SK-N-SH (cell line): Measurements from ENCODE around the gene GHDC. TPM values are rescaled to one million over a fixed set of nuclear protein-coding genes. Genes with fewer than 3 reads are reported as not detected.

Experiments used
- CTCF ChIA-PET: fragments of 300-600, 350-600 bp; formaldehyde crosslinking; extraction: SDS; loops from one replicate; lab custom pipeline; 2021; lab: Yijun Ruan, JAX
- POLR2A ChIA-PET: fragments of 350-600 bp; sonication (Branson Sonifier 250); formaldehyde crosslinking; extraction: SDS; loops from one replicate; lab custom pipeline; 2020; ENCODE audit warnings: antibody characterized with exemption, inconsistent platforms; lab: Yijun Ruan, JAX
- DNase-seq: peaks from one replicate; pipeline ENCODE4 v3.0.0; 2012
- H2AFZ ChIP-seq: fragments of 200-600 bp; sonication (generic); 2 replicates; pipeline ENCODE4 v1.8.1; 2016; ENCODE audit warnings: antibody characterized with exemption, mild to moderate bottlenecking, low read depth
- H3F3A ChIP-seq: fragments of 200-600 bp; sonication (generic); replicated peaks from 2 replicates; pipeline ENCODE3; 2016; ENCODE audit warnings: antibody characterized with exemption, mild to moderate bottlenecking; ENCODE audit not compliant: insufficient read depth
- H3K27ac ChIP-seq, 2 experiments: fragments of 200-500 bp in 1 of 2; fragments of 200-600 bp in 1 of 2; sonication (Bioruptor generic) in 1 of 2; sonication (generic), shearing (Covaris generic) in 1 of 2; 2 replicates each; pipeline versions ENCODE4 v1.5.1 to v1.6.1; 2014 to 2016; ENCODE audit warnings: low read depth in 2 of 2, inconsistent platforms in 1 of 2, low read length in 1 of 2, mild to moderate bottlenecking in 1 of 2, mixed read lengths in 1 of 2
- H3K27me3 ChIP-seq: fragments of 200-600 bp; sonication (generic), shearing (Covaris generic); 2 replicates; pipeline ENCODE4 v1.6.1; 2016; ENCODE audit warnings: mixed run types; ENCODE audit not compliant: insufficient read depth
- H3K36me3 ChIP-seq, 2 experiments: fragments of 200-500 bp in 1 of 2; fragments of 200-600 bp in 1 of 2; sonication (Bioruptor generic) in 1 of 2; sonication (generic) in 1 of 2; replicated peaks in 1 of 2; 2 replicates each; pipeline versions ENCODE3 to v1.5.1; 2014 to 2016; ENCODE audit warnings: low read length in 1 of 2, mild to moderate bottlenecking in 1 of 2; ENCODE audit not compliant: insufficient read depth in 2 of 2, control insufficient read depth in 1 of 2
- H3K4me1 ChIP-seq, 2 experiments: fragments of 200-500 bp in 1 of 2; fragments of 200-600 bp in 1 of 2; sonication (Bioruptor generic) in 1 of 2; sonication (generic), shearing (Covaris generic) in 1 of 2; 2 replicates each; pipeline versions ENCODE4 v1.5.1 to v1.6.1; 2014 to 2016; ENCODE audit warnings: low read depth in 1 of 2, low read length in 1 of 2, mixed run types in 1 of 2; ENCODE audit not compliant: insufficient read depth in 2 of 2, control insufficient read depth in 1 of 2
- H3K4me2 ChIP-seq: fragments of 200-600 bp; sonication (generic), shearing (Covaris generic); 2 replicates; pipeline ENCODE4 v1.6.1; 2017; ENCODE audit warnings: mixed run types
- H3K4me3 ChIP-seq, 2 experiments: fragments of 200-500 bp in 1 of 2; fragments of 200-600 bp in 1 of 2; sonication (Bioruptor generic) in 1 of 2; sonication (generic), shearing (Covaris generic) in 1 of 2; 2 replicates each; pipeline versions ENCODE4 v1.5.1 to v1.8.1; 2014 to 2016; ENCODE audit warnings: low read depth in 2 of 2, inconsistent platforms in 1 of 2, low read length in 1 of 2, mild to moderate bottlenecking in 1 of 2, mixed read lengths in 1 of 2, moderate library complexity in 1 of 2
- H3K79me2 ChIP-seq: fragments of 200-600 bp; sonication (generic); 2 replicates; pipeline ENCODE4 v1.8.1; 2017; ENCODE audit warnings: mild to moderate bottlenecking; ENCODE audit not compliant: insufficient read depth
- H3K9ac ChIP-seq: fragments of 200-600 bp; sonication (generic); 2 replicates; pipeline ENCODE4 v1.6.1; 2017; ENCODE audit warnings: mixed run types
- H3K9me2 ChIP-seq: fragments of 200-600 bp; sonication (generic); 2 replicates; pipeline ENCODE4 v1.6.1; 2017; ENCODE audit warnings: mixed run types
- H3K9me3 ChIP-seq: fragments of 200-600 bp; sonication (generic); 2 replicates; pipeline ENCODE4 v1.6.1; 2017; ENCODE audit warnings: mixed run types, mild to moderate bottlenecking, moderate library complexity
- H4K20me1 ChIP-seq: fragments of 200-600 bp; sonication (generic); 2 replicates; pipeline ENCODE4 v1.6.1; 2017; ENCODE audit warnings: mild to moderate bottlenecking, mixed run types; ENCODE audit not compliant: insufficient read depth
- CHD2 ChIP-seq: fragments of 150-350 bp; IDR thresholded peaks from 2 replicates; pipeline ENCODE4 v1.6.1; 2018; ENCODE audit warnings: low read length; ENCODE audit not compliant: partially characterized antibody
- EP300 ChIP-seq, 2 experiments: IDR thresholded peaks; 2 replicates each; pipeline versions ENCODE4 v1.4.0 to v1.6.1; 2012; ENCODE audit warnings: borderline replicate concordance in 1 of 2, low read depth in 1 of 2, low read length in 1 of 2
- FOXJ3 ChIP-seq: sonication (generic); formaldehyde crosslinking; IDR thresholded peaks from 2 replicates; pipeline ENCODE4 v1.5.1; 2020; ENCODE audit warnings: mild to moderate bottlenecking, missing genetic modification reagents
- MEF2A ChIP-seq: IDR thresholded peaks from 2 replicates; pipeline ENCODE4 v1.4.0; 2012; ENCODE audit warnings: low read depth, borderline replicate concordance
- MXI1 ChIP-seq: IDR thresholded peaks from 2 replicates; pipeline ENCODE4 v1.6.1; 2012; ENCODE audit warnings: mild to moderate bottlenecking, low read depth, low read length, improper control_type of control experiment
- NFIC ChIP-seq: IDR thresholded peaks from 2 replicates; pipeline ENCODE4 v1.4.0; 2012; ENCODE audit warnings: borderline replicate concordance
- NRF1 ChIP-seq: IDR thresholded peaks from 2 replicates; pipeline ENCODE4 v1.6.1; 2012; ENCODE audit warnings: low read depth, mild to moderate bottlenecking, low read length
- POLR2AphosphoS5 ChIP-seq: IDR thresholded peaks from 2 replicates; pipeline ENCODE4 v1.6.1; 2012; ENCODE audit warnings: low read depth, low read length
- RCOR1 ChIP-seq: fragments of 150-350 bp; IDR thresholded peaks from 2 replicates; pipeline ENCODE4 v1.6.1; 2017; ENCODE audit warnings: antibody characterized with exemption, low read length
- RFX5 ChIP-seq: IDR thresholded peaks from 2 replicates; pipeline ENCODE4 v1.6.1; 2012; ENCODE audit warnings: mild to moderate bottlenecking, improper control_type of control experiment, low read length
- SIN3A ChIP-seq: IDR thresholded peaks from 2 replicates; pipeline ENCODE4 v1.6.1; 2012; ENCODE audit warnings: low read depth, mild to moderate bottlenecking, low read length, moderate library complexity, borderline replicate concordance
- TAF1 ChIP-seq: IDR thresholded peaks from 2 replicates; pipeline ENCODE4 v1.6.1; 2012; ENCODE audit warnings: low read depth, mild to moderate bottlenecking, low read length, moderate library complexity, borderline replicate concordance
- TEAD4 ChIP-seq: IDR thresholded peaks from 2 replicates; pipeline ENCODE4 v1.4.0; 2012; ENCODE audit warnings: mild to moderate bottlenecking, borderline replicate concordance; ENCODE audit not compliant: insufficient read depth
- USF2 ChIP-seq: fragments of 150-350 bp; IDR thresholded peaks from 2 replicates; pipeline ENCODE4 v1.6.1; 2017; ENCODE audit warnings: antibody characterized with exemption, low read length, low read depth, borderline replicate concordance
- YY1 ChIP-seq: IDR thresholded peaks from 2 replicates; pipeline ENCODE4 v1.4.0; 2012; ENCODE audit warnings: low read depth, mild to moderate bottlenecking
- ZBTB33 ChIP-seq: IDR thresholded peaks from 2 replicates; pipeline ENCODE4 v1.4.0; 2012; ENCODE audit warnings: low read depth, borderline replicate concordance
- WGBS: methylation state at CpG from one replicate; pipeline ENCODE4 v1.1.6; 2017; ENCODE audit warnings: low lambda C conversion rate; 5-methylcytosine and 5-hydroxymethylcytosine counted together
- polyA plus RNA-seq, 3 experiments: library from polyadenylated mRNA; depleted of rRNA; stranded (reverse); fragments of >200 nt; gene quantifications; 2 replicates each; pipeline ENCODE4 v1.2.3, GENCODE V29; 2012
- TF ChIP-seq, protein P1 (sequence below): IDR thresholded peaks from 2 replicates; pipeline ENCODE4; 2012
- TF ChIP-seq, protein P2 (sequence below): fragments of 200-600 bp; sonication (generic); IDR thresholded peaks from 2 replicates; pipeline ENCODE4 v1.6.1; 2017; ENCODE audit warnings: antibody characterized with exemption, mild to moderate bottlenecking, moderate library complexity

The GHDC gene
- polyA plus RNA-seq, 1 of the 3 experiments (the other 2 are of a cell fraction) = 15.8 TPM

- H3F3A ChIP-seq = no peaks in the 10 kb centered on the region
- ChIA-PET POLR2A (interaction anchor here (0.5 kb wide), 1 partner anchor 9 kb away, joined by 3 read pairs; no protein-coding TSS in a partner anchor), CTCF (interaction anchor here (1.4 kb wide), 1 partner anchor 15 kb away, joined by 3 read pairs; no protein-coding TSS in a partner anchor)
- no peak for DNase-seq
- 88% methylated on average over 16 of the region's 19 CpGs for WGBS
- H3K36me3 ChIP-seq = no peaks in the 10 kb centered on the region
- no peaks in the 10 kb centered on the region for H3K27me3 ChIP-seq
- no peaks in the 10 kb centered on the region for H3K9me2 ChIP-seq
- H3K4me1 ChIP-seq = peaks cover 0 to 4% of the 10 kb centered on the region in 2 experiments; a peak in 1 of 4 replicates
- no peaks in the 10 kb centered on the region for H4K20me1 ChIP-seq
- H2AFZ ChIP-seq = no peak overlapping the region
- H3K4me3 ChIP-seq = no peak overlapping the region
- TF ChIP-seq MXI1 (no peak), NFIC (no peak), RCOR1 (no peak), ZBTB33 (no peak), RFX5 (no peak), EP300 (IDR thresholded peaks at IDR 0.05; ENCODE audit: borderline replicate concordance in 1 of 2, low read depth in 1 of 2, low read length in 1 of 2) (no peak), SIN3A (no peak), POLR2AphosphoS5 (no peak), NRF1 (no peak), TEAD4 (no peak)
- no peak overlapping the region for H3K27ac ChIP-seq
- H3K9ac ChIP-seq = no peak overlapping the region
- no peak overlapping the region for H3K4me2 ChIP-seq
- no peaks in the 10 kb centered on the region for H3K79me2 ChIP-seq
- no peaks in the 10 kb centered on the region for H3K9me3 ChIP-seq
Observed at GRCh38 chr17:42166196-42166763, 28.0 kb downstream of the GHDC start.

GRCh38 chr17:42165751-42166150 is 28.5 kb downstream of the GHDC start:
- Histone ChIP-seq H3K9ac (no peak overlapping the region), H3K9me2 (no peaks in the 10 kb centered on the region), H3F3A (no peaks in the 10 kb centered on the region), H2AFZ (no peak overlapping the region), H3K4me2 (no peak overlapping the region), H3K9me3 (no peaks in the 10 kb centered on the region), H3K4me1 (peaks cover 0 to 4% of the 10 kb centered on the region in 2 experiments; a peak in 1 of 4 replicates), H3K27ac (no peak overlapping the region), H3K27me3 (no peaks in the 10 kb centered on the region), H4K20me1 (no peaks in the 10 kb centered on the region), H3K79me2 (no peaks in the 10 kb centered on the region), H3K36me3 (no peaks in the 10 kb centered on the region), H3K4me3 (no peak overlapping the region)
- DNase-seq = no peak
- ChIA-PET POLR2A (interaction anchor here (0.5 kb wide), 1 partner anchor 9 kb away, joined by 3 read pairs; no protein-coding TSS in a partner anchor), CTCF (interaction anchor here (0.8 to 1.4 kb wide), 3 partner anchors 16 to 64 kb away, joined by 3 read pairs; no protein-coding TSS in a partner anchor)
- WGBS = 80% methylated on average over 6 of the region's 6 CpGs
- no peak for TF ChIP-seq TAF1
- TF ChIP-seq MEF2A = no peak
- no peak for TF ChIP-seq RFX5
- TF ChIP-seq NFIC = no peak
- no peak for TF ChIP-seq CHD2
- TF ChIP-seq YY1 = no peak
- TF ChIP-seq, protein P1, sequence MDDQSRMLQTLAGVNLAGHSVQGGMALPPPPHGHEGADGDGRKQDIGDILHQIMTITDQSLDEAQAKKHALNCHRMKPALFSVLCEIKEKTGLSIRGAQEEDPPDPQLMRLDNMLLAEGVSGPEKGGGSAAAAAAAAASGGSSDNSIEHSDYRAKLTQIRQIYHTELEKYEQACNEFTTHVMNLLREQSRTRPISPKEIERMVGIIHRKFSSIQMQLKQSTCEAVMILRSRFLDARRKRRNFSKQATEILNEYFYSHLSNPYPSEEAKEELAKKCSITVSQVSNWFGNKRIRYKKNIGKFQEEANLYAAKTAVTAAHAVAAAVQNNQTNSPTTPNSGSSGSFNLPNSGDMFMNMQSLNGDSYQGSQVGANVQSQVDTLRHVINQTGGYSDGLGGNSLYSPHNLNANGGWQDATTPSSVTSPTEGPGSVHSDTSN = no peak
- TF ChIP-seq, protein P2, sequence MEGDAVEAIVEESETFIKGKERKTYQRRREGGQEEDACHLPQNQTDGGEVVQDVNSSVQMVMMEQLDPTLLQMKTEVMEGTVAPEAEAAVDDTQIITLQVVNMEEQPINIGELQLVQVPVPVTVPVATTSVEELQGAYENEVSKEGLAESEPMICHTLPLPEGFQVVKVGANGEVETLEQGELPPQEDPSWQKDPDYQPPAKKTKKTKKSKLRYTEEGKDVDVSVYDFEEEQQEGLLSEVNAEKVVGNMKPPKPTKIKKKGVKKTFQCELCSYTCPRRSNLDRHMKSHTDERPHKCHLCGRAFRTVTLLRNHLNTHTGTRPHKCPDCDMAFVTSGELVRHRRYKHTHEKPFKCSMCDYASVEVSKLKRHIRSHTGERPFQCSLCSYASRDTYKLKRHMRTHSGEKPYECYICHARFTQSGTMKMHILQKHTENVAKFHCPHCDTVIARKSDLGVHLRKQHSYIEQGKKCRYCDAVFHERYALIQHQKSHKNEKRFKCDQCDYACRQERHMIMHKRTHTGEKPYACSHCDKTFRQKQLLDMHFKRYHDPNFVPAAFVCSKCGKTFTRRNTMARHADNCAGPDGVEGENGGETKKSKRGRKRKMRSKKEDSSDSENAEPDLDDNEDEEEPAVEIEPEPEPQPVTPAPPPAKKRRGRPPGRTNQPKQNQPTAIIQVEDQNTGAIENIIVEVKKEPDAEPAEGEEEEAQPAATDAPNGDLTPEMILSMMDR = no peak
- TF ChIP-seq NRF1 = no peak
- TF ChIP-seq ZBTB33 = no peak
- no peak for TF ChIP-seq FOXJ3 (CRISPR knock-in tag)
- no peak for TF ChIP-seq USF2
